ENCODE measurements around the gene ABCA6.

DNA sequence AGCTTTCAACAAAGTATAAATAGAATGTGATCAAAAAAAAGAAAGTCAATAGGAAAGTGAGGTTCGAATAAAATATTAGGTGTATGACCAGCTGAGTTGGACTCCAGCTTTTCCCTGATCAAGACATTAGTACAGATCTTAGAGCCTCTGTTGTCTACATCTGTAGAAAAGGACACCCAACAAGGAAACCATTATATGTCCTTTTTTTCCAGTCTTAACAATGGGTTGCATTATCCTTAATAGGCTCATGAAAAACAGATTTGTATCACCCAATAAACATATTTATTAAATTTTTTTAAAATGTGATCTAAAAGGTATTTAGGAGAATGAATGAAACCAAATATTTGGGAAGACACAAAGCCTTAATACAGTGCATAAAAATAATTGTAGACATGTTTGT lies 18.1 kb downstream of the ABCA6 start:
- TF ChIP-seq, protein P1, sequence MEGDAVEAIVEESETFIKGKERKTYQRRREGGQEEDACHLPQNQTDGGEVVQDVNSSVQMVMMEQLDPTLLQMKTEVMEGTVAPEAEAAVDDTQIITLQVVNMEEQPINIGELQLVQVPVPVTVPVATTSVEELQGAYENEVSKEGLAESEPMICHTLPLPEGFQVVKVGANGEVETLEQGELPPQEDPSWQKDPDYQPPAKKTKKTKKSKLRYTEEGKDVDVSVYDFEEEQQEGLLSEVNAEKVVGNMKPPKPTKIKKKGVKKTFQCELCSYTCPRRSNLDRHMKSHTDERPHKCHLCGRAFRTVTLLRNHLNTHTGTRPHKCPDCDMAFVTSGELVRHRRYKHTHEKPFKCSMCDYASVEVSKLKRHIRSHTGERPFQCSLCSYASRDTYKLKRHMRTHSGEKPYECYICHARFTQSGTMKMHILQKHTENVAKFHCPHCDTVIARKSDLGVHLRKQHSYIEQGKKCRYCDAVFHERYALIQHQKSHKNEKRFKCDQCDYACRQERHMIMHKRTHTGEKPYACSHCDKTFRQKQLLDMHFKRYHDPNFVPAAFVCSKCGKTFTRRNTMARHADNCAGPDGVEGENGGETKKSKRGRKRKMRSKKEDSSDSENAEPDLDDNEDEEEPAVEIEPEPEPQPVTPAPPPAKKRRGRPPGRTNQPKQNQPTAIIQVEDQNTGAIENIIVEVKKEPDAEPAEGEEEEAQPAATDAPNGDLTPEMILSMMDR (IDR thresholded peaks at IDR 0.05; ENCODE audit: low read length), result no peak
- TF ChIP-seq EZH2 (optimal IDR thresholded peaks at IDR 0.05; ENCODE audit: low read depth, low read length) (no peak), EZH2phosphoT487 (IDR thresholded peaks at IDR 0.05; ENCODE audit: low read length) (no peak)
